Activated CD8-positive, alpha-beta memory T cell treated with anti-CD3 and anti-CD28 coated beads, Interleukin-2, amount 50 U/mL, for 24 hours (primary cell): Measurements from ENCODE around the gene IL1R2.

Experiments used
- DNase-seq: peaks from one replicate; pipeline ENCODE4 v3.0.0-alpha.2; 2020; ENCODE audit errors: extremely low read depth

Gene IL1R2

DNA sequence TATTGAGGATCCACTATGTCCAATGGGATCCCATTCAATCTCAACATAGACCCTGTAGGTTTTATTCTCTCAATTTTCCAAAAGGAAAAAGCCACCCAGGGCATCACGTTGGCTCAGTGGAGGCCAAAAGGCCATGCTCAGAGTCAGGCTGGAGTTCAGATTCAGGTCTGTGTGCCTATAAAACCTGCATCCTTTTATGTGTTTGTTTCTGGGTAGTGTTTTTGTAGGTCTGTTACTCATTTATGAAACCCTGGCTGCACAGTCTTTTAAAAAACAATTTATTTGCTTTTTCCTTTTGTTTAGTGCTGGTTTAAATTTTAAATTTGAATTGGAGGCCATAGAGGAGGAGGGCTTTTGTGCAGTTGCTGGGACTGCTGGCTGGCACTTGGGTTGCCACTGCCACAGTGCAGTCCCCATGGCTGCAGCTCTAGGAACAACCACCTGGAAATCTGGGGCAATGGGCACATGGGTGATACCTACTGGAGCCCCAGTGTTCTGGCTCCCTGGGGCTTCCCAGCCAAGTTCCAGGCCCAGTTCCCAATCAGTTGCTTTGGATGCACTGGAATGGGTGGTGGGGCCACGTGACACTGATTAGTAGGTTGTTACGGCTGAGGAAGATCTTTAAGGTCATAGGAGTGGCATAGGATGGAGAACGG is 31.3 kb downstream of the IL1R2 start:
- DNase-seq: no peak

GRCh38 chr2:102024410-102024809 is 32.6 kb downstream of the IL1R2 start:
- no peak for DNase-seq

DNA sequence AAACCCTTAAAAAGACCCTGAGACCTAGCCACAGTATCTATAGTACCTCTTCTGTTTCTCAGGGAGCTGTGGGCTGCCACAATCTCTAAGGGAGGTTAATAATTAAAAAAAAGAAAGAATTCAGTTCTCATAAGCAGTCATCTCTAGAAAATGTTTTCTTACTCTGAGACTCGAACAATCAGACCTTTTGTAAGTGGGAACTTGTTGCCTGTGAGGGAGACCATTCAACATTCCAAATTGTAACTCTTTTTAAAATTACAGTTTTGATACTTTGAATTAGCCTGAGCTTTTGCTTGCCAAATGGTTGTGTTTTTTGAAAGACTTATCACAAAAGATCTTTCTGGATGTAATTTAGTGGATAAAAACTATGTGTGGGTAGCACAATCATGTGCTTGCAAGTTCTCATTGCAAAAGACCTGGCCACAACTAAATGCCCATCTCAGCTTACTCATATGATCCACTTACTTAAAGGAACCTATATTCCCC is 33.3 kb downstream of the IL1R2 start:
- no peak for DNase-seq

GRCh38 chr2:102025583-102026267 is 34.0 kb downstream of the IL1R2 start:
- DNase-seq: no peak

DNA sequence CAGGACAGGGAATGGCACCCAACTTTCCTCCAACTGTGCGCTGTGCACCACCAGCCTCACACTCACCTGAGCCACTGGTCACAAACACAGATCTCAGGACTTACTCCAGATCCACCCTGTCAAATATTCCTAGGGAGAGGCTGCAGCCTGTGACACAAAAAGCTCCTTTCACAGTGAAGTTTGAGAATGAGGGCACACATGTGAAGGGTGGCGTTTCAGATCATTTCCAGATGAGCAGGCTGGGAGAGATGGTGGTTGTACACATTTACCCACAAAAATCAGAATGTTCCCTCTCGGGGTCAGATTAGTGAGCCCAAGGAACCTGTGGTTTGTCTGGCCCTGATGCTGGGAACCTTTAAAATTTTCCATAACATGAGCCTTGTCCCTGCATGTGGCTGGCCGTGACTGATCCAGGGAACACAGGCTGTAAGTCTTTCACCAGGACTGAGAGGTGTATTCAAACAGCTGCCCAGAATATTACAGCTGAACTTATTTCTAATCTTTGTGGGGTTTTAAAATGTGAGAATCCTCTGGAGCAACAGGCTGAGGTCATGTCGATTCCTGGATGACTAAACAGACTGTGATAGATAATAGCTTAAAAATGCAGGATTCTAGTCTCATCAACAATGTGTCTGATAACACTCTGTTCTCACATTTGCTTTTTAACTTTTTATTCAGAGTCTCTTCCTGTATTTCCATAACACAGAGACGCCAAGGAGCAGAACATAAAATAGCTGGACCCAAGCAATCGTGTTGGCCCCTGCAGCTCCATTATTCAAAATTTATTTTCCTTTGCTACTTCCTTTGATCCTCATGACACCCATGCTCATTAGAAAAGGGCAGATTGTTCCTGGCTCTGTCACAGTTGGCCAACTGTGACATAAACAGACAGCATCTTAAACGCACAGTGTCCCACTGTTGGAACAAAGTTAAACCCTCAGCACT is 35.5 kb downstream of the IL1R2 start:
- DNase-seq: no peak

GRCh38 chr2:102028470-102028869 is 36.7 kb downstream of the IL1R2 start:
- DNase-seq: no peak

GRCh38 chr2:102029405-102029804 is 37.6 kb downstream of the IL1R2 start:
- DNase-seq: no peak

- no peak for DNase-seq
Measured at GRCh38 chr2:102029952-102030351, 38.2 kb downstream of the IL1R2 start.

DNA sequence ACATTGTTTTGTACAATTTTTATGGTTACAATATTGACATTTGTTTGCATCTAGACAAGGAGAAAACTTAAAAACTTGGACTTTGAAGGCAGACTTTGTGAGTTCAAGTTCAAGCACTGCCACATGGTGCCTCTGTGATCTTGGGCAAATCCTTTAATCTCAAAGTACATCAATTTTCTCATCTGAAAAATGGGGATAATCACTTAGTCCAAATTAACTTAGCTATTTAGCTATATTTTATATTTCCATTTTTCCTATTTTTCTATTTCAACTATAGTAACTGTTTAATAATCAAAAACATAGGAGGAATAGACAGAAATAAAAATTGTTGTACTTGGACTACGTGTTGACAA is 38.7 kb downstream of the IL1R2 start:
- no peak for DNase-seq

DNA sequence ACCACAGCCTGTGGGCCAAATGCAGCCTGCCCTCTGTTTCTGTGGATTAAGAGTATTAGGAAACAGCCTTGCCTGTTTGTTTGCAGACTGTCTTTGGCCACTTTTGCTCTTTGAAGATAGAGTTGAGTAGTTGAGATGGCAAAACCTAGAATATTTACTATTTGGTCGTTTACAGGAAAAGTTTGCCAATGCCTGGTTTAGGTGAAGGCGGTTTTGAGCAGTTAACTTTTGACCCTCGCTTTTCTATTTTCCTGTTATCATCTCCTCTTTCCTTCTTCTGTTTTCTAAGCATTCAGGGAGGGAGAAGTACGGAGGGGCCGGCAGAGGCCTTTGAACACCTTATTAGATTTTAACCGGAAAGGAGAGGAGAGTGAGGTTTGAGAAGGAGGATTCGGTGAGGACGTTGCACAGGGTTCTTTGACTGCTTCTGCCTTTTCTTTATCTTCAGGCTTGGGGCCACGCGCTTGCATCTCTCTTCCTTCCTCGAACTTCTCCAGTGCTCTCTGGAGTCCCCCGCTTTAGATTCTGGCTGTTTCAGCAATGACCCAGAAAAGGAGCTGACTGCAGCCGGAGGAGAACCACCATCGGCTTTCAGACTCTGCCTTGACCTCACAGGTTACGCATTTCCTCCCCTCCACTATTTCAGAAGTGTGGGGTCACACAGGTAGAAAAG is 39.2 kb downstream of the IL1R2 start:
- DNase-seq: no peak

DNA sequence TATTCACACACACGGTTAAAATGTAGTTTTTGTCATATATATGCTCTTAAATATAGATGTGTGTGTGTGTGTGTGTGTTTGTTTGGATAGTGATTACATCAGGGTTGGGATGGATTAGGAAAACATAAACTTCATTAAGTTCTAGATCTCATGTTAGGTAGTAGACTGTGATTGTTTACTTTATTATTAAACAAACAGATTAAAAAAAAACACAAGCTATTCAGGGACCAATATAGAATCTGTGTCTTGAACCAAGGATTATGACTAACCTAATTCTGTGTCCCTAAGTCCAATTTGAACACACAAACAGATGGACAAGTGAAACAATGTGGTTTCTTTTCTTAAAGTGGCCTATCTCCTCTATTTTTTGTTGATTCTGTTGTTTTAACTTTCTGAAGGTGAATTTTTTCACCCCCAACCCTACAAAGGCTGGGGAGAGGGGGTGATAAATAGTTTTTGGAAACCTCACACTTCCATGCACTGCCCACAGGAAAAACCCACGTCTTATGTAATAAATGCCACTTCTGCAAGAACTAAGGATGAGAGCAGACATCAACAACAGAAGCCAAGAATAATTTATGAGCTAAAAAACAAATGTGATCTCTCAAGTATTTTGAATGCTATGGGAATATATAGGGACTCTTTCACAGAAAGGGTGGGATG is 40.7 kb downstream of the IL1R2 start:
- DNase-seq: no peak

- DNase-seq: no peak
Measured at GRCh38 chr2:102033031-102033749, 41.4 kb downstream of the IL1R2 start.

- no peak for DNase-seq
Measured at GRCh38 chr2:102033750-102034682, 42.3 kb downstream of the IL1R2 start.

DNA sequence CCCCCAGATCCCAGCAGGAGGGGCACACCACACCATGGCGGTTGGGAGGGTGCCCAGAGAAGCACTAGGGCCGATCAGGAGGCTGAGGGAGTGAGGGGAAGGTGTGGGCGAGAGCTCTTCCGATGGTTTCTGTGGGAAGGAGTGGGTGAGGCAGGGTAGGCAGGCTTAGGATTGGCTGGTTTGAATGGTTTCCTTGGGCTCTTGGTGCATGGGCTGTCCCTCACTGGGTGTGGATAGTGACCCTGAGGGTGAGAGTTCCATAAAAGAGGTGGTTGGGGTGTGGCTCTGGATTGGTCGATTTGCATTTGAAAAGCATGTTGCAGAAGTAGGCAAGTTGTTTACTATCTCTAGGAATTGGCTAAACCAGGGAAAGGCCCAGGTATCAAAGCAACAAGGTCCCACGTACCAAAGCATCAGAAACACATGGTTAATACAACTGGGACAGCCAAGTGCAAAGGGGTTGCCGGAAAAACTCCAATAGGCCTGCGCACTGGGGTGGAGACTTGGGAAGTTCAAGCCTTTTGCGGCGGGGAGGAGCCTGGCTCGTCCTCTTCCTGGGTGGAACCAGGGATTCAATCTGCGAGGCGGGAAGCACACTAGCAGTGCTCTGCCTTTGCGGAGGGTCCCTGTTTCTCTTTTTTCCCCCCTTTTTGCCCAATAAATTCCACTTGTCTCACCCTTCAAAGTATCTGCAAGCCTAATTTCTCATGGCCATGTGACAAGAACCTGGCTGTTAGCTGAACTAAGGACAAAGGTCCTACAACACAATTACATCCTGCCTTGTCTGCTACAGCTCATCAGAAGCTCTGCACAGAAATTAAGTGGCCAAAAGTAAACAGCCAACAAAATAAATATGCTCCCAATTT is 43.2 kb downstream of the IL1R2 start:
- no peak for DNase-seq

DNA sequence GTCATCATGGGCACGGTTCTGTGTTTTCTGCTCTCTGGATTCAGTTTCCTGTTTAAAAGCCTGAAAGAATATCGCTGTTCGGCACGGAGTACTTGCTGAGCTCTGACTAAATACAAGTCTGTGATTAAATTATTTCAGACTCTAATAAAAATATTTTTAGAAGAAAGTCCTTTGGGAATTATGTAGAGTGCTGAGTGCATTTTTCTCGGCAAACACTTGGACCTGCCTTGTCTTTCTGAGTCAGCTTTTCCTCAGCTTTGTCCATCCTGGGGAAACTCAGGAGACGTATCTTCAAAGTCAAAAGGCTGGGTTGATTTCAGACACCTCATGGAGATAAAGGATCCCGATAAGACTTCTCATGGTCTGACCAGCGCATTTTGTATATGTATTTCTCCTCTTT is 45.9 kb downstream of the IL1R2 start:
- no peak for DNase-seq

DNA sequence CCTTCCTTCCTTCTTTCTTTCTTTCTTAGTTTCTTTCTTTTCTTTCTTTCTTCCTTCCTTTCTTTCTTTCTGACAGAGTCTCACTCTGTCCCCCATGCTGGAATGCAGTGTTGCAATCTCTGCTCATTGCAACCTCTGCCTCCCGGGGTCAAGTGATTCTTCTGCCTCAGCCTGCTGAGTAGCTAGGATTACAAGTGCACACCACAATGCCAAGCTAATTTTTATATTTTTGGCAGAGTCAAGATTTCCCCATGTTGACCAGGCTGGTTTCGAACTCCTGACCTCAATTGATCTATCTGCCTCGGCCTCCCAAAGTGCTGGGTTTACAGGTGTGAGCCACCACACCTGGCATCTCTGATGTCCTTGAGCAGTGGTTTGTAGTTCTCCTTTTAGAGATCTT is 48.5 kb downstream of the IL1R2 start:
- DNase-seq: no peak

DNA sequence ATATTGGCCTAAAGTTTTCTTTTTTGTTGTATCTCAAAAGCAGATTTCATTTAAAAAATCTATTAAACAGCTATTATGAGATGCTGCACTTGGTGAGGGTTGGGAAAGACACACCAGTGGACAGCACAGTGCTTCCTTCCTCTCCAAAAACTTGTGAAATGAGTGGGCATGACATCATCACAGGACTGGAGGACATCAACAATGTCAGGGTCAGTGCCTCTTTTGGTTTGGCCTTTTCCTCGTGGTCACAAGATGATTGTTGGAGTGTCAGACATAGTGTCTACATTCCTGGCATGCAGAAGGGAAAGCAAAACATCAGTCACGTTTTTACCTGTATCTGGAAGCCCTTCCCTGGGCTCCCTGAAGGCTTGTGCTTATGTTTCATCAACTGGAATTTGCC is 49.6 kb downstream of the IL1R2 start:
- DNase-seq: no peak

GRCh38 chr2:102042196-102043081 is 50.7 kb downstream of the IL1R2 start:
- no peak for DNase-seq
